ENCODE results near the gene SPAG9. TPM values are rescaled to one million over a fixed set of nuclear protein-coding genes. Genes with fewer than 3 reads are reported as not detected.
A peak's percentile ranks its signal among the peaks of the same experiment; 100 is the strongest.
"Not testable (repeated sequence)": the region's sequence is repeated elsewhere in the genome, so short reads cannot be mapped to it uniquely, and the experiment has no call there.

SPAG9 gene
- total RNA-seq, 1 donor from 2014 or later: 297 TPM

DNA sequence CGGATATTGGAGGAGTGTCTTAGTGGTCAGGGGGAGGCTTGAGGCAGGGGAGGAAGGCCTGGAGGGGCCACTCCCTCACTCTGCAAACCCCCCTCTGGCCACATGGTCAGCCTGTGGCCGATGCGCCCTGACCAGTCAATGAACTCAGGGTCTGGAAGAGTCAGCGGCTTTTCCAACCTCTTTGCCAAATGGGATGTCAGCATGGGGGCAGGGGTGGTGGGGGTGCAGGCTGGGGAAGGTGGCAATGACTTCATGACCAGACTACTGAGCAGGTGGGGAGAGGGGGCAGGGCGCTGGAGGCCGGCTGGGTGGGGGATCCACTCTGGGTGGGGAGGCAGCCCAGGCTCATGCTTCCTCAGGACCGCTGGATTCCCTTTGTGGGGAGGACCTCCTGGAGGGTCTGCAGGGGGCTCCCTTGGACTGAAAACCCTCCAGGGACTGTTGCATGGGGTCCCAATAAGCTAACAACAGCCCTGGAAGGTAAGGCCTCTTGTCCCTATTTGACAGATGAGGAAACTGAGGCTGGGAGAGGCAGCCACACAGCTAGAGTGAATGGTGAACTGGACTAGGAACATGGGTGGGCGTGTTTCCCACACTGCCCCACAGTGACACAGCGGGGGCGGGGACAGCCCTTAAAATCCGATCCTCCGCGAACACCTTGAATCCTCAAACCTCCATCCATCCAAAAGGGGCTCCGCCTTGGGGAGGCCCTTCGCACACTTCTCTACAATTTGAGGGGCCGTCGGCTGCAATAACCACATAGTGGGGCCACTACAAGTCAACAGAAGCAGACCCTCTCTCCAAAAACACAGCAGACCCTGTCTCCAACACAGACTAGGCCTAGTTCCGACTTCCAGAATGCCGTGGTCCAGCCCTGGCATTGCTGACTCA is 173.5 kb downstream of the SPAG9 start:
- DNase-seq (ENCODE audit: low spot score in 2 of 2) (no peak), FAIRE-seq (no peak)

DNA sequence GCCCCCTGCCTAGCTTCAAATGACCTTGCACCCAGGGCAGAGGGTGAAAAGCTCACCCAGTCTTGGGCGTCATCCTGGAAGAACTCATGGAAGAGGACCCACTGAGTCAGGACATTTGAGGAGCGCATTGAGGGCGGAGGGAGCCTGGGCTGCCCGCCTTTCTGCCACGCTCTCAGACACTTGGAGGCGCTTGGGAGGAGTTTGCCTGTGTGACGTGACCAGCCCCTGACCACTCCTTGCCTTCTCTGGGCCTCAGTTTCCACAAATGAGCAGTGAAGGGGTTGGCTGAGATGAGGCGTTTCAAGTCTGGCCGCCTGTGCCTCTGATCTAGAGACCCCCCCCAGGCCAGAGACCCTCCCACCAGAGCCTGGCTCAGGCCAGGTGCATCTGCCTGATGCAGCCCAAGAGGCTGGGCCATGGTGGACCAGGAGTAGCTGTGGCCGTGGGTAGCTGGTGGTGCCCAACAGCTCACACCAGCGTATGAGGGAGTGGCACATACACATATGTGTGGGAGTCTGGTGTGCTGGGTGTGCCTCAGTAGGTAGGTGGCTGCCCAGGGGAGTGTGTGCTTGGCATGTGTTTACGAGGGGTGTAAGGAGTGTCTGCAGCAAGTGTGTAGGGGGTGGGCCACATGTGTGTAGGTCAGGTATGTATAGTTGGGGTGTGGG is 174.3 kb downstream of the SPAG9 start:
- DNase-seq (ENCODE audit: low spot score in 2 of 2): no peak
- no peak for FAIRE-seq

DNA sequence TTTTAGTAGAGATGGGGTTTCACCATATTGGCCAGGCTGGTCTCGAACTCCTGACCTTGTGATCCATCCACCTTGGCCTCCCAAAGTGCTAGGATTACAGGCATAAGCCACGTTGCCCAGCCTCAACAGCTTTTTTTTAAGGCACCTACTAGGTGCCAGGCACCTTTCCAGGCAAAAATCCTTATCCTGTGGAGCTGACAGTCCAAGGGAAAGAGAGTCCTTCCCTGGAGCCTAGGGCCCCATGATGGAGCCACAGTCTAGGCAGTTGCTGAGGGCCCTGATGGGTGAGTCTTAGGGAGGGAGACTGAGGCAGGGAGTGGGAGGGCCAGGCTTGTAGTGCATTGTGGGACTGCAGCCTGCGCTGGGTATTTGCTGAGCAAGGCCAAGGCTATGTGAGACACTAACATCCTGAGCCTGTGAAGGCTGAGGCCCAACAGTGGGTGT is 174.9 kb downstream of the SPAG9 start:
- DNase-seq (ENCODE audit: low spot score in 2 of 2) (no peak), FAIRE-seq (no peak)

DNA sequence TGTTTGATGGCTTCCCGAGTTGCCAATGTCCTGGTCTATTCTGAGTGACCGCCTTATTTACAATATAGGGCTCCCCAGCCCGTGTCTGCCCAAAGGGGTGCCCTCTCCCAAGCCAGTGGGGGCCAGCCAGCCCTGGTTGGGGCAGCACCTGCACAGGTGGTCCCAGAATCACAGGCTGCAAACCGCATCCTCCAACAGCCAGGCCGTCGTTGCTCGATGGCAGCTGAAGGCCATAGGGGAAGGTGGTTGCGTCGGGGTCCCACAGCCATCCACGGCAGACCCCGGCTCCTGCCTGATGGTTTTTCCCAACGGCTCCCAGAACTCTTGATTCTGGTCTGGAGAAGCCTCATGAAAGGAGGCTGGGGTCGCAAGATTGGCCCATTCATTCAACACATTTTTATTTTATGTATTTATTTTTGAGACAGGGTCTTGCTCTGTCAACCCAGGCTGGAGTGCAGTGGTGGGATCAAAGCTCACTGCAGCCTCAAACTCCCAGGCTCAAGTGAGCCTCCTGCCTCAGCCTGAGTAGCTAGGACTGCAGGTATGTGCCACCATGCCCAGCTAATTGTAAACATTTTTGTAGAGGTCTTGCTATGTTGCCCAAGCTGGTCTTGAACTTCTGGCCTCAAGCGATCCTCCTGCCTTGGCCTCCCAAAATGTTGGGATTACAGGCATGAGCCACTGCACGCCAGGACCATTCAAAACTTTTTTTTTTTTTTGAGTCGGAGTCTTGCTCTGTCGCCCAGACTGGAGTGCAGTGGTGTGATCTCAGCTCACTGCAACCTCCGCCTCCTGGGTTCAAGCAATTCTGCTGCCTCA is 175.6 kb downstream of the SPAG9 start:
- FAIRE-seq (no peak), DNase-seq (ENCODE audit: low spot score in 2 of 2) (no peak)

DNA sequence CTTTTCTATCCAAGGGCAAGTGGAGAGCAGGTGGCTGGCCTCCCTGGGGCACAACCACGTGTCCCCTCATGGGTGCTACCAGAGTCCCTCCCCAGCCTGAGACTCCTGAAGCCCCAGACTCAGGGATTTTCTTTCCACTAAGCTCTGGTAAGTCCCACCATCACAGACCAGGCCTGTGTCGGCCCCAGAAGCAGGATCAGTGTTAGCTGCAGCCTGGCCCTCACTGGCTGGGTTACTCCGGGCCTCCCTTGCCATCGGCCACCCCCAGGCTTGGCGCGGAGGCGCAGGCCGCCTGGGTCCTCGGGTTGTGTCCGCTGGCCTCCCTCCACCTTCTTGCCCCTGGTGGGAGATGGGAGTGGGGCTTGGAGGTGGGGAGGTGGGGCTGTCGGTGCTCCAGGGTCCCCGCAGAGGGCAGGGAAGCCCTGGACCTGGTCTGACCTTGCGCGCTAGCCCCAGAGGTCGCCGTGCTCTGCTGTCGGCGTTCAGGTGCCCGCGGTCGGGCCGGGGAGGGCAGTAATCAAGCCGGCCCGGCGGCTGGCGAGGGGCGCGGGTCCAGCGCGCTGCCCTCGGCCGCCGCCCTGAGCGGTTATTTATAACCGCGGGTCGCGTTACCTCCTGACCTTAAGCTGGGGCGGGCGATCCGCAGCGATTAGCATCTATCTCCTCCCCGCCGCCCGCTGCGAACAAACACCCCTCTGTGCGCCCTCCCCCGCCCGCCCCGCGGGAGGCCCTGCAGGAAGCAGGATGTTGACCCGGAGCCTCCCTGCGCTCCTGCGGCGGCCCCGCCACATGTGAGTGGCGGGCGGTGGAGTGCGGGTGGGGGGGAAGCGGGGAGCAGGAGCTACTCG is 176.4 kb downstream of the SPAG9 start:
- DNase-seq (ENCODE audit: low spot score in 2 of 2) (peak; percentile 82 to 83), FAIRE-seq (no peak)

DNA sequence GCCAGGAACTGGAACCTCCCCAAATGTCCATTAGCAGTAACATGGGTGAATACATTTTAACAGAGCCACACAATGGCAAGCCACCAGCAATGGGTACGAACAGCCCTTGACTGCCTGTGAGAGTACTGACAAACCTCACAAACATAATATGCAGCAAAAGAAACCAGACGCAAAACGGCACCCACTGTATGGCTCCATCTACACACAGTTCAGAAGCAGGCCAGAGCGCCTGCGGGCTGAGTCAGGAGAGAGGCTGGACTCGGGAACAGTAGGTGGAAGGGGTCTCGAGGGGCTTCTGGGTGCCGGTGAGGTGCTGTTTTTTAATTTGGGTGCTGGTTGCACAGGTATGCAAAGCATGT is 177.1 kb downstream of the SPAG9 start:
- FAIRE-seq (no peak), DNase-seq (ENCODE audit: low spot score in 2 of 2) (no peak)

DNA sequence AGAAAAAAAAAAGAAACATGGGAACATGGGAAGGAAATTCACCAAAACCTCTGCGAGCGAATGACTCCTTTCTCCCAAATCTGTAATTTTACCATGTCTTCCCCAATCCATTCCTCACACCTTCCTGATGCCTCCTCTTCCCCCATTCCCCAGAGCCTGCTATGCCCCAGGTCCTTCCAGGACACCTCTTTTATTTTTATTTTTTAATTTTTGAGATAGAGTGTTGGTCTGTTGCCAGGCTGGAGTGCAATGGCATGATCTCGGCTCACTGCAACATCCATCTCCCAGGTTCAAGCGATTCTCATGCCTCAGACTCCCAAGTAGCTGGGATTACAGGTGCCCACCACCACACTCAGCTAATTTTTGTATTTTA is 179.0 kb downstream of the SPAG9 start:
- DNase-seq (ENCODE audit: low spot score in 2 of 2); FAIRE-seq: not testable (repeated sequence)

DNA sequence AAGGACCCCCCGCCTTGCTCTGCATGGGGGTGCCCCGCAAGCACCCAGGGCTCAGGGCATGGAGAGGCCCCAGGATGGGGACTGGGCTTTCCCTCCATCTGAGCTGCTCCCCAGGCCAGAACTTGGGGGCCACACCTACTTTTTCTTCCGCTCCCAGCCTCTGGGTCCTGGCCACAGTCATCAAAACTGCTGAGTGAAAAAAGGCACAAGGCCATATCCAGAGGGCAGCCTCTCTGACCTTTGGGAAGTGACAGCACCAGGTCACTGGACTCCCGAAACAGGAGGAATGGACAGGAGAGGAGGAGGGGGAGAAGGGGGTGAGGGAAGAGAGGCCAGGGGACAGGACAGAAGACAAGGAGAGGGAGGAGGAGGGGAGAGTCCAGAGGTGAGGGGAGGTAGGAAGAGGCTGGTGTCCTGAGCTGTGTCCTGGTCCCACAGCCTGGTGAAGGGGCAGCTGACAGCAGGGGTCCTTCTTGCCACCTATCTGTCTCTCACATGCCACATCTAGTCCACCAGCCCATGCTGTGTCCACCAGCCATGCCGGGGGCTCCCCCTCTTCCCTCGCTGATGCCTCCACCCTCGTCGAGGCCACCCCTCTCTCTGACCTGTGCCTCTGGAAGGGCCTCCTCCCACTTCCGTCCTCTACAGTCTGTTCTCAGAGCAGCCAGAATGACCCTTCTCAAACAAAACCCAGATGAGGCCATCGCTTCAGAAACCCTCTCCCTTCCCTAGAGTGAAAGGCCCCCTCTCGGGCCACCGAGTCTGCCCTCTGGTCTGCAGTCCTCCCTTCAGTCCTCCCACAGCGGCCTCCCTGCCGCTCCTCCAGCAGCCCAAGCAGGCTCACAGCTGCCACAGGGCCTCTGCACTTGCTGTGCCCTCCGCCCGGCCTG is 180.6 kb downstream of the SPAG9 start:
- FAIRE-seq: no peak
- DNase-seq (ENCODE audit: low spot score in 2 of 2): no peak

DNA sequence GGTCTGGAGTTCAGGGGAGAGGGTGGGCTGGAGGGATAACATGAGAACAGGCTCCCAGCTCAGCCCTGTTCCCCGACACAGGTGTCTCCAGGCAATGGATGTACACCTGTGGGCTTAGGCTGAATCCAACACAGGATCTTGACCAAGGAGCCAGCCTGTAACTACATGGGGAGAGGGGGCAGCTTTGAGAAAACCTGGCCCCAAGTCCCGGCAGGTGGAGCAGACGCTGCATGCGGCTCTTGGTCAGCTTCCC is 181.2 kb downstream of the SPAG9 start:
- no peak for FAIRE-seq
- no peak for DNase-seq (ENCODE audit: low spot score in 2 of 2)

DNA sequence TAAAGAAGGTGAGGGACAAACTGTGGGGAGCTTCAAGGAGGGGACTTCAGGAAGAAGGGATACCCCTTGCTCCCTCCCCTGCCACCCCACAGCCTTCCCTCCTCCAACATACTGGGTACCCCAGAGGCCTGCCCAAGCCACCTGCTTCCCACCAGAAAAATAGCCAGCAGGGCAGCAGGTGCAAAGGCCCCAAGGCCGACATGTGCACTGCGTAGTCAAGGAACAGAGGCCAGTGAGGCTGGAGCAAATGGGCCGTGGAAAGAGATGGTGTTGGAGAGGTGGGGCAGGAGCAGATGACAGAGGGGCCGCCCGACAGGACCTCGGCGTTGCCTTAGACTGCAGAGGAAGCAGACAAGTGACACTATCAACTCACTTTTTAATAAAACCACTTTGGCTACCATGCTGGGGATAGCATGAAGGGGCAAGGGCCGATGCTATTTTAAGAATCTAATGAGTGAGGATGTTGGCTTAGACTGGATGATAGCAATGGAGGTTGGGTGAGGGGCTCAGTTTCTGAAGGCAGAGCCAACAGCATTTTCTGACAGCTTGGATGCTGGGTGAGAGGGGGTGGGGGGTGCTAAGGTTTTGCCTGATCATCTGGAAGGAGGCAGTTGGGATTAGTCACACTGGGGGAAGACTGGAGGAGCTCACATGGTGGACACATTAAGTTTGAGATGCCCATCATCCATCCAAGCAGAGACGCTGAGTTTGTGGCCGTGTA is 181.7 kb downstream of the SPAG9 start:
- FAIRE-seq (no peak), DNase-seq (ENCODE audit: low spot score in 2 of 2) (no peak)

DNA sequence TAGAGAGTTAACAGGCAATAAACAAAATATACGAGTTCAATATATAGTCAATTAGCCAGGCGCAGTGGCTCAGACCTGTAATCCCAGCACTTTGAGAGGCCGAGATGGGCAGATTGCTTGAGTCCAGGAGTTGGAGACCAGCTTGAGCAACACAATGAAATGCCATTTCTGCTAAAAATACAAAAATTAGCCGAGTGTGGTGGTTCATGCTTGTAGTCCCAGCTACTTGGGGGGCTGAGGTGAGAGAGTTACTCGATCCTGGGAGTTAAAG is 184.7 kb downstream of the SPAG9 start:
- FAIRE-seq (no peak), DNase-seq (ENCODE audit: low spot score in 2 of 2) (no peak)

DNA sequence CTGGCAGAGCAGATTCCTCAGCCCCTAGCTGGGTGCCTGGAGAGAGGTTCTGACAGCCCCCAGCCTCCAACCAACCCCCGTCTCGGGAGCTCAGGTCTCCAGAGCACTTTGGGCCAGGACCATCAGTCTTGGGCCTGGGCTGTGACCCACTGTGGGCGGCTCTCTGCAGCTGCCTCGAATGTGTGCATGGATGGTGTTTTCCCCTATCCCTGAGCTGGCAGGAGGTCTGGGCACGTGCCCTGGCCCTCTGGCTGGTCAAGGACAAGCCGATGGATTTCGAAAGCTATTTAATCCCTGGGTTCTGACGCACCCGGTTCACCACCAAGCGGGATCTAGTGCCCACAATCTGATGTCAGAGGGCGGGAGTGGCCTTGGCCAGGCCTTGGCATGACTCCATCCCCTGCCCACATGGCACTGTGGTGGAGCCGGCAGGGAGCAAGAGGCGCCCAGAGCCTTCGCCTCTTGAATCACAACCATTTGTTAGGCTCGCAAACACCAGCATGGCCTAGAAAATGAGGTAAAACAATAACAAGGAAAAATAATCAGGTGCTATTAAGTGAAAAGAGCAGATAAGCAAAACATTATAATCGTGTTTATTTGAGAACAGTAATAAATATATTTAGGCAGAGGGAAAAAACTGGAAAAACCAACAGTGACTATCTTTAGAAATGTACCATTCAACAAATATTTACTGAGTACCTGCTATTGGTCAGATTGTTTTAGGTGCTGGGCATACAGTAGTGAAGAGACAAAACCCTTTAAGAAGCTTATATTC is 185.3 kb downstream of the SPAG9 start:
- no peak for FAIRE-seq

DNA sequence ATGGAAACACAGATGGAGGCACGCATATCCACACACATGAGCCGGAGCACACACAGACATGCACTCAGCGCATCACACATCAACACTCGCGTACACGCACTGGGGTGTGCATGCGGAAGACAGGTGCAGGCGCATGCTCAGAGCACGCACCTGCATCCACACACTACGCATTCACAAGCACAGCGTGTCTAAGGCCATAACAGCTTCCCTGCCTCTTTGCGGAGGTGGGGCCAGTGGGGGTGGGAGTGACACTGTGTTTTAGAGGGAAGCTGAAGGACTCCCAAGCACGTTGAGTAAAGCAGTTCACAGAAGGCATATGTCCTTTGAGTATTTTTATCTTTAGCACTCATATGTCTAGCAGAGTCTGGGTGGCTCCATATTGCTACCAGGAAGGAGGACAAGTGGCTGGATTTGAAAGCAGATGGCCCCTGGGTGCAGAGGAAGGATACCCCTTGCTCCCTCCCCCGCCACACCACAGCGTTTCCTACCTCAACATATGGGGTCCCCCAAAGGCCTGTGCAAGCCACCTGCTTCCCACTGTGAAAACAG is 185.9 kb downstream of the SPAG9 start:
- DNase-seq (ENCODE audit: low spot score in 2 of 2) (no peak), FAIRE-seq (no peak)

More for the DNA sequence above, 185.3 kb downstream of the SPAG9 start:
- DNase-seq (ENCODE audit: low spot score in 2 of 2): peak; percentile 75 to 77

DNA sequence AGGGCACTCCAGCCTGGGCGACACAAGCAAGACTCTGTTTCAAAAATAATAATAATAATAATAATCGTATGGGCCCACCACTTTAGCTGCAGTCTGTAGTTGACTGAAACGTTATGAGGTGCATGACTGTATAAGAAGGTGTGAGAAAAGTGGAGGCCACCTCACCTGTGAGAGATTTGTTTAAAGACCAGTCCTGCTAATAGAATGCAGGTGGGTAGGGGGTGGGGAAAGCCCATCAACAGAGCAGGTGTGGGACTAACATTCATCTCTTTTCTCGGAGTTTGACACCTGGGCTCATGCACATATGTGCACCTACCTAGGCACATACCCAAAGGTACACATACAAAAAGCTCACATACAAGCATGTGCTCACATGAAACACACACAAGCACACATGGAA is 186.5 kb downstream of the SPAG9 start:
- no peak for DNase-seq (ENCODE audit: low spot score in 2 of 2)
- FAIRE-seq: no peak

DNA sequence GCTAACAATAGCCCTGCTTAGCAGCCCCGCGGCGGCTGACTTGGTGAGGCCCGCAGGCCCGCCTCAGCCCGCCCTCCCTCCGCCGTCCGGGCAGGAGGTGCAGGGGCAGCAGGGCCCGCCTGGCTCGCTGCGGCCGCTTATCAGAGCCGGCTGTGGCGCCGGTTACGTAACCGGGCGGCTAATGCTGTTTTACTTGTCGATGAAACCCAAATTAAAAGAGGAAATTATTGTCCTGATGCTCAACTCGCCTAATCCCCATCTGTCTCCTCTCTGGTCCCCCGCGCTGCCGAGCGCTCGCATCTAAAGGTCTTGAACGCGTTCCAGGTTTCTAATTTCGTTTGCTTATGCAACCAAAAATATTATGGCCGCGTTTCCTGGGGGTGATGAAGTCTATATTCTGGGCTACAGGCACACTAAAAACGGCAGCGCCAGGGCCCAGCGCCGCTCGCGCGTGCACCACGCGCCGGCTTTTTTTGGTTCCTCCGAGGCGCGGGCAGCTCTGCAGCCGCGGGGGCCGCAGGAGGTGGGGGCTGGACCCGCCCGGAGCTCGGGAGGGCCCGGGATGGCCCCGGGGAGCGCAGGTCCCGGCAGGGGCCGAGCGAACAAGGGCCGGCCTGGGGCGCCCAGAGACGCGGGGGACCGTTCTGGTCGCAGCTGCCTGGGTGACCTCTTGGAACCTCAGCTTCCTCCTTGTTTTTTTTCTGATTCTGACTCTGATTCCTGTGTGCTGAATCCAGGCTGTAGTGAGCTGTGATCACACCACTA is 189.3 kb downstream of the SPAG9 start:
- FAIRE-seq (no peak), DNase-seq (ENCODE audit: low spot score in 2 of 2) (peak; percentile 75 to 80)

DNA sequence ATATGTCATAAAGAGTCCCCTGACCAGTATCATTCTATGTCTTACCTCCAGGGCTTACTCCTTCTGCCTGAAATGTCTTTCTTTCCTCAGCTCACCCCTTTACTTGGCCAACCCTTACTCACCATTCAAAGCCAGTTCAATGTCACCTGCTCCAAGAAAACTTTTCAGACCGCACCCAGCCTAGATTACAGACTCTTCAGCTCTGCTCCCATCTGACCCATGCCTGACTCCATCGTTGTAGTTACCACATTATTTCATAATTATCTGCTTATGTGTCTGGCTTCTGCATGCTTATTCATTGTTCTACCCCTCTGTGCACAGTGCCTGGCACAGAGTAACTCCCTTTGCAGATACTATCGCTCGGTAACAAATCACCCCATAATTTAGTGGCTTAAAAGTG is 192.0 kb downstream of the SPAG9 start:
- FAIRE-seq: no peak
- no peak for DNase-seq (ENCODE audit: low spot score in 2 of 2)

DNA sequence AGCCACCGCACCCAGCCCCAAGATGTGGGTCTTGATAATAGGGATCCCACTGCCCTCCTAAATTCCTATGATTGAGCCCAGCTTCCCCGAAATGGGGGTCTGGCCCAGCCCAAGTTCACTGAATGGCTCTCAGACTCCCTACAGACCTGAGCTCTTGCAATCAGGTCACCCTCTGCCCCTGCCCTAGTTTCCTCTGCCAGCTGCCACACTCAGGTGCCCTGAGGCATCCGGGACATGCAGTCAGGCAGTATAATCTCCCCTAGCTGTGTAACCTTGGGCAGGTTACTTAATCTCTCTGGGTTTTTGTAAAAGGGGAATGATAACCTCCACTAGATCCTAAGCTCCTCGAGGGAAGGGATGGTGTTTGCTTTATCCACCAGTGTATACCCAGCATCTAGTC is 193.4 kb downstream of the SPAG9 start:
- FAIRE-seq (no peak), DNase-seq (ENCODE audit: low spot score in 2 of 2) (no peak)

Data from frontal cortex (tissue), 4 donors.